ENCODE data around the gene C5orf63.

GRCh38 chr5:127077366-127077765 lies 4.1 kb upstream of the C5orf63 start:
- TF ChIP-seq CTCF (conservative IDR thresholded peaks at IDR 0.05 in 1 of 2, IDR thresholded peaks at IDR 0.05 in 1 of 2; ENCODE audit: extremely low read depth in 1 of 2, insufficient read depth in 1 of 2, low read depth in 1 of 2, low read length in 2 of 2) (no peak), EZH2 (IDR thresholded peaks at IDR 0.05; ENCODE audit: borderline replicate concordance, low read length) (no peak)
